C4-2B (cell line): ENCODE data around the gene ATRX.
"Not testable (repeated sequence)": the region's sequence is repeated elsewhere in the genome, so short reads cannot be mapped to it uniquely, and the experiment has no call there.

Source experiments
- H3K27ac ChIP-seq: fragments of 450-650 bp; 2 replicates; pipeline ENCODE4 v1.5.1; 2017
- ZFX ChIP-seq: fragments of 450-650 bp; IDR thresholded peaks from 2 replicates; pipeline ENCODE4 v1.6.1; 2017
- TF ChIP-seq, protein P1 (sequence below): fragments of 450-650 bp; conservative IDR thresholded peaks from 2 replicates; pipeline ENCODE4 v1.5.1; 2017; ENCODE audit warnings: mild to moderate bottlenecking

The ATRX gene

GRCh38 chrX:77548751-77549150, 237.3 kb downstream of the ATRX start:
- H3K27ac ChIP-seq: no peak overlapping the region
- TF ChIP-seq, protein P1, sequence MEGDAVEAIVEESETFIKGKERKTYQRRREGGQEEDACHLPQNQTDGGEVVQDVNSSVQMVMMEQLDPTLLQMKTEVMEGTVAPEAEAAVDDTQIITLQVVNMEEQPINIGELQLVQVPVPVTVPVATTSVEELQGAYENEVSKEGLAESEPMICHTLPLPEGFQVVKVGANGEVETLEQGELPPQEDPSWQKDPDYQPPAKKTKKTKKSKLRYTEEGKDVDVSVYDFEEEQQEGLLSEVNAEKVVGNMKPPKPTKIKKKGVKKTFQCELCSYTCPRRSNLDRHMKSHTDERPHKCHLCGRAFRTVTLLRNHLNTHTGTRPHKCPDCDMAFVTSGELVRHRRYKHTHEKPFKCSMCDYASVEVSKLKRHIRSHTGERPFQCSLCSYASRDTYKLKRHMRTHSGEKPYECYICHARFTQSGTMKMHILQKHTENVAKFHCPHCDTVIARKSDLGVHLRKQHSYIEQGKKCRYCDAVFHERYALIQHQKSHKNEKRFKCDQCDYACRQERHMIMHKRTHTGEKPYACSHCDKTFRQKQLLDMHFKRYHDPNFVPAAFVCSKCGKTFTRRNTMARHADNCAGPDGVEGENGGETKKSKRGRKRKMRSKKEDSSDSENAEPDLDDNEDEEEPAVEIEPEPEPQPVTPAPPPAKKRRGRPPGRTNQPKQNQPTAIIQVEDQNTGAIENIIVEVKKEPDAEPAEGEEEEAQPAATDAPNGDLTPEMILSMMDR: no peak
- no peak for TF ChIP-seq ZFX

DNA sequence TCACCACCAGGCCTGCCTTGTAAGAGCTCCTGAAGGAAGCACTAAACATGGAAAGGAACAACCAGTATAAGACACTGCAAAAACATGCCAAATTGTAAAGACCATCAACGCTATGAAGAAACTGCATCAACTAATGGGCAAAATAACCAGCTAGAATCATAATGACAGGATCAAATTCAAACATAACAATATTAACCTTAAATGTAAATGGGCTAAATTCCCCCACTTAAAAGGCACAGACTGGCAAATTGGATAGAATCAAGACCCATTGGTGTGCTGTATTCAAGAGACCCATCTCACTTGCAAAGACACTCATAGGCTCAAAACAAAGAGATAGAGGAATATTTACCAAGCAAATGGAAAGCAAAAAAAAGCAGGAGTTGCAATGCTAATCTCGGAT, 246.2 kb downstream of the ATRX start:
- not testable (repeated sequence) for H3K27ac ChIP-seq

DNA sequence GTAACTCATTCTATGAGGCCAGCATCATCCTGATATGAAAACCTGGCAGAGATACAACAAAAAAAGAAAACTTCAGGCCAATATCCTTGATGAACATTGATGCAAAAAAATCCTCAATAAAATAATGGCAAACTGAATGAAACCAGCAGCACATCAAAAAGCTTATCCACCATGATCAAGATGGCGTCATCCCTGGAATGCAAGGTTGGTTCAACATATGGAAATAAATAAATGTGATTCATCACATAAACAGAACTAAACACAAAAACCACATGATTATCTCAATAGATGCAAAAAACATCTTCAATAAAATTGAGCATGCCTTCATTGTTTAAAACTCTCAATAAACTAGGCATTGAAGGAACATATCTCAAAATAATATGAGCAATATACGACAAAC, 254.8 kb downstream of the ATRX start:
- not testable (repeated sequence) for H3K27ac ChIP-seq

GRCh38 chrX:77528034-77528433, 258.0 kb downstream of the ATRX start:
- TF ChIP-seq, protein P1: no peak
- TF ChIP-seq ZFX: no peak

GRCh38 chrX:77527233-77528001, 258.6 kb downstream of the ATRX start:
- no peak overlapping the region for H3K27ac ChIP-seq
- no peak for TF ChIP-seq ZFX
- TF ChIP-seq, protein P1: no peak

More at GRCh38 chrX:77528034-77528433, 258.0 kb downstream of the ATRX start:
- no peak overlapping the region for H3K27ac ChIP-seq

- H3K27ac ChIP-seq: no peak overlapping the region
- no peak for TF ChIP-seq ZFX
- TF ChIP-seq, protein P1: no peak
These were observed 266.3 kb downstream of the ATRX start for GRCh38 chrX:77519765-77520164.

- H3K27ac ChIP-seq: no peak overlapping the region
- TF ChIP-seq, protein P1: no peak
- TF ChIP-seq ZFX: no peak
These were observed 271.8 kb downstream of the ATRX start for GRCh38 chrX:77514177-77514576.

DNA sequence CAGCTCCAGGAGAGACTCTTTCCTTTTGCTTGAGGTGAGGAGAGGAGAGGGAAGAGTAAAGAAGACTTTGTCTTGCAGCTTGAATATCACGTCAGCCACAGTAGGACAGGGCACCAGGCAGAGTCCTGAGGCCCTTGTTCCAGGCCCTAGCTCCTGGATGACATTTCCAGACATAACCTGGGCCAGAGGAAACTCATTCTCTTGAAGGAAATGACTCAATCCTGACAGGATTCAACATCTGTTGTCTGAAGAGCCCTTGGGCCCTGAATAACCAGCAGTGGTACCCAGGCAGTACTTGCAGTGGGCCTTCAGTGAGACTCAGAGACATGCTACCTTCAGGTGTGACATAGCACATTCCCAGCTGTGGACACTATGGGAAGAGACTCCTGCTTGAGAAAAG, 276.0 kb downstream of the ATRX start:
- TF ChIP-seq, protein P1: no peak
- TF ChIP-seq ZFX: no peak
- H3K27ac ChIP-seq: no peak overlapping the region
